ENCODE measurements around the gene NPSR1.

NPSR1 gene

DNA sequence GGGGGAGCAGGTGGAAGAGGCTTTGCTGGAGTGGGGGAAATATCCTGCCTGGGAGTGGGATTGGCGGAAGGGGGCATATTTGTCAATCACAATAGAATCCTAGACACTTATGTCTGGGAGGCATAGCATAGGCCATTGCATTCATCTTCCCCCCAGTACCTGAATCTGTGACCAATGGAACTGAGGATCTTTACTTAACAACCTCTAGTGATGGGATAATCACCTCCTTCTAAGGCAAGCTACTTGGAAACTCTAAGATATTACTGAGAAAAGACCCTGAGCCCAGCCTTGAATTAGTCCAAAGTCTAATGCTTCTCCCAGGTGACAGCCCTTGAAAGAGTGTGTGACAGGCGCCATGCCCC is 90.7 kb downstream of the NPSR1 start:
- no peak for DNase-seq (ENCODE audit: low read depth)
- TF ChIP-seq, protein P1, sequence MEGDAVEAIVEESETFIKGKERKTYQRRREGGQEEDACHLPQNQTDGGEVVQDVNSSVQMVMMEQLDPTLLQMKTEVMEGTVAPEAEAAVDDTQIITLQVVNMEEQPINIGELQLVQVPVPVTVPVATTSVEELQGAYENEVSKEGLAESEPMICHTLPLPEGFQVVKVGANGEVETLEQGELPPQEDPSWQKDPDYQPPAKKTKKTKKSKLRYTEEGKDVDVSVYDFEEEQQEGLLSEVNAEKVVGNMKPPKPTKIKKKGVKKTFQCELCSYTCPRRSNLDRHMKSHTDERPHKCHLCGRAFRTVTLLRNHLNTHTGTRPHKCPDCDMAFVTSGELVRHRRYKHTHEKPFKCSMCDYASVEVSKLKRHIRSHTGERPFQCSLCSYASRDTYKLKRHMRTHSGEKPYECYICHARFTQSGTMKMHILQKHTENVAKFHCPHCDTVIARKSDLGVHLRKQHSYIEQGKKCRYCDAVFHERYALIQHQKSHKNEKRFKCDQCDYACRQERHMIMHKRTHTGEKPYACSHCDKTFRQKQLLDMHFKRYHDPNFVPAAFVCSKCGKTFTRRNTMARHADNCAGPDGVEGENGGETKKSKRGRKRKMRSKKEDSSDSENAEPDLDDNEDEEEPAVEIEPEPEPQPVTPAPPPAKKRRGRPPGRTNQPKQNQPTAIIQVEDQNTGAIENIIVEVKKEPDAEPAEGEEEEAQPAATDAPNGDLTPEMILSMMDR (conservative IDR thresholded peaks at IDR 0.05; ENCODE audit: low read depth, low read length), result no peak
- no peak overlapping the region for H3K4me3 ChIP-seq (ENCODE audit: low read length)

DNA sequence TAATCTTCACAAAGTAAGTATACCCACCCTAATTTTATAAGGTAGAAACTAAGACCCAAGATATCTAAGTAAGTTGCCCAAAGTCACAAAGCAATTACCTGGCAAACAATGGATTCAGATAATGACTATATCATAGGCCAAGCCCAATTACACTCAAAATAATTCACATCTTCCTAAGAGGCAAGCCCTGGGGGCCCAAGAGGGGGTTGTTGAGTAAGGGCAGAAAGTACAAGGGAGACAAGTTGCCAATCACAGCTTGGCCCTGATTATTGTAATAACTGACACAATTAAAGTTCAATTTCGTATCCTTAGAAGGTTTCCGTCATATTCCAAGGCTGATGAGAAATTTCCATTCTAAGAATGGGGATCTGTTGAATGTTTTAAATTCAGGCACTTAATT is 91.4 kb downstream of the NPSR1 start:
- no peak overlapping the region for H3K4me3 ChIP-seq (ENCODE audit: low read length)
- TF ChIP-seq, protein P1 (conservative IDR thresholded peaks at IDR 0.05; ENCODE audit: low read depth, low read length), result no peak
- no peak for DNase-seq (ENCODE audit: low read depth)

DNA sequence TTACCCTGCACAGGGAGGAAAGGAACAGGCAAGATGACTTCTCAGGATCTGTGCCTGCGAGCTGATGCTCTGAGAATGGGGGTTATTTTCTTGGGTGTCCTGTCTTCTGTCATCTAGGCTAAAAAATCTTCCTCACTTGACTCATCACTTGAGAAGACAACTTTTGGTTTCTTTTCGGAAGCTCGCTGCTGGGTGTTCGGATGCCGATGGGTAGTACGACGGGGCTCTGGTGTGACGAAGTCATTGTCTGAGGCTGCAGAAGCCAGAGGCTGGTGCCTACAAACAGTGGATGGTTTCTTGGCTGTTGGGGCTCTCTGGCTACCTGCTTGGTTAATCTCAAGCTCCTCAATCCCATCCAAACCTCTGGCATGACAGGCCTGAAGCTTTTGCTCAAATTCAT is 92.2 kb downstream of the NPSR1 start:
- no peak overlapping the region for H3K4me3 ChIP-seq (ENCODE audit: low read length)
- TF ChIP-seq, protein P1 (conservative IDR thresholded peaks at IDR 0.05; ENCODE audit: low read depth, low read length), result no peak

DNA sequence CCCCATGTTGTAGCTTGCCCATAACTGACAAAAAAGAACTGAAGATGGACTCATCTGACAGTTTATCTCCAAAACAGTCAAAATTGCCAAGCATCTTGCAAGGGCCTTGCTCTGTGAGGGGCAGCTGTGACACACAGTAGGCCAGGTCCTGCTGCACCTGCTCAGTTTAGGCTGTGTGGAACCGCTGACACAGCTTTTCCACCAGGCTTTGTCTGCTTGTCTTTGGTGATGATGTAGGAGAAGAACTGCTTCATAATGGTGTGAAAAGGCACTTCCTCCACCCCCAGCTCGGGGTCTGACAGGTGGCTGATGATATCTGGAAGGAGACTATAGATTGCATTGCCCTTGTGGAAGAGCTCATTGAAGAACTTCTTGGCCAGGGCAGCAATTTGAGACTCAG is 92.6 kb downstream of the NPSR1 start:
- no peak overlapping the region for H3K4me3 ChIP-seq (ENCODE audit: low read length)
- DNase-seq (ENCODE audit: low read depth), result no peak
- TF ChIP-seq, protein P1 (conservative IDR thresholded peaks at IDR 0.05; ENCODE audit: low read depth, low read length), result no peak

More for the DNA sequence above, 92.2 kb downstream of the NPSR1 start:
- no peak for DNase-seq (ENCODE audit: low read depth)

DNA sequence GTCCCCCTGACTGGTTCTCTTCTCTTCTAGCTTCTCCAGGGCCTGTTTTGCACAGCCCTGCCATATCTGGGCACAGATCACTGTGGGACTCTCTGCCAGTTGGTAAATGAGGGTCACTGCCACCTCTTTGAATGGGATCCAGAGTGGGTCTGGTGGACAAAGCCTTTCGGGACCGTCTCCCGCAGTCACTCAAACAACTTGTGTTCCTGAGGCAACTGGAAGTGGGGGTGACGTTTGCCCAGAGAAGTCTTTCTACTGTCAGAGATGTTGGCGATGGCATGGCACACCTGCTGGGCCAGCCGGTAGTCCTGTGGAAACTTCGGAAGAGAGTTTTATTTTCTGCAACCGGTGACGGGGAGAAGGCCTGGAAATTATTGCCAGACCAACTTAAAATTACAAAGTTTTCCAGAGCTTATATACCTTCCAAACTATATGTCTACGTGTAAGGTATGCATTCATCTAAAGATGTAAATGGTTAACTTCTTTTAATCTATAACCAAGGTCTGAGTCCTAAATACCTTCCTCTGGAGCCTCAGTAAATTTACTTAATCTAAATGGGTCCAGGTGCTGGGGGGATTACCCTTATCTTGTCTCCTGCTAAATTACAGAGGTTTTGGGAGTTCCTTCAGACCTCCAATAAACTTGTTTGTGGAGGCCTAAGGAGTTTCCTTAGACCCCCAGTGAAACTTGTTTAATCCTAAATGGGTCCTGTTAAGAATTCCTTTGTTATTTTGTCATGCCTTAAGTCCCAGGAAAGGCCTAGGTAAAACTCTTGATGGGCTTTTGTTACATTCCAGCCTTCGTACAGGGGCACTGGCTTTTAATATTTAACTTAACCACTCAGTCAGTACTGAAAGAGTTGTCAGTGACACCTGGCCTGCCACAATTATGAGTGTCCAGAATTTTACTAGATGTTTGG is 94.0 kb downstream of the NPSR1 start:
- H3K4me3 ChIP-seq (ENCODE audit: low read length), result no peak overlapping the region
- TF ChIP-seq, protein P1 (conservative IDR thresholded peaks at IDR 0.05; ENCODE audit: low read depth, low read length), result no peak
- DNase-seq (ENCODE audit: low read depth), result no peak

DNA sequence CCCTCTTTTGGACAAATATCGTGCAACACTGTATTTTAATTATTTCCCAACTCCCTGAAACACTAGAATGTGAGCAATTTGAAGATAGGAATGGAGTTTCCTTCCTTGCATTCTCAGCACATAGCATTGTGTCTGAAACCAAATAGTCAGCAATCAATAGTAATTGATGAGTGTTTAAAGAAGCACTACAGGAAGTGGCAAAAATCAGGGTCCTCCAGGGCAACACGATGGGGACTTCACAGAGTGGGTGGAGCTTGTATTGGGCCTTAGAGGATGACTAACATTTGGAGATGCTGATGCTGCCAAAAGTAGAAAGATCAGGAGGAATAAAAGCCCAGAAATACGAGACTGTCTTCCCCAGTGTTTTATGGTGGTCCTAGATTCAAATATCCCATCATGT is 94.9 kb downstream of the NPSR1 start:
- no peak overlapping the region for H3K4me3 ChIP-seq (ENCODE audit: low read length)
- TF ChIP-seq, protein P1 (conservative IDR thresholded peaks at IDR 0.05; ENCODE audit: low read depth, low read length), result no peak
- no peak for DNase-seq (ENCODE audit: low read depth)

DNA sequence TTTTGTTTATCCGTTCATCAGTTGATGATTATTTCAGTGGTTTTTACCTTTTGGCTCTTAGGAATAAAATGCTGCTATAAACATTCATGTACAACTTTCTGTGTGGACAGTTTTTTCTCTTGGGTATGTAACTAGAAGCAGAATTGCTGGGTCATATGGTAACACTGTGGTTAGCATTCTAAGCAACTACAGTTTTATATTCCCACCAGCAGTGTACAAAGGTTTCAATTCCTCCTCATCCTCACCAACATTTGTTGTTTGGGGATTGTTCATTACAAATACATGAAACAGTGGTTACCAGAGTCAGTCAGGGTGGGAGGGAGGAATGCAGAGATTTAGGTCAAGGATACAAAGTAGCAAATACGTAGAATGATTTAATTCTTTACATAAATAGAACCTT is 97.0 kb downstream of the NPSR1 start:
- TF ChIP-seq, protein P1 (conservative IDR thresholded peaks at IDR 0.05; ENCODE audit: low read depth, low read length), result no peak
- DNase-seq (ENCODE audit: low read depth), result no peak
- H3K4me3 ChIP-seq (ENCODE audit: low read length), result no peak overlapping the region

All from retinal pigment epithelial cell (primary cell).